Astrocyte (in vitro differentiated cells and primary cell): ENCODE measurements around the gene OR14I1. TPM values are rescaled to one million over a fixed set of nuclear protein-coding genes. Genes with fewer than 3 reads are reported as not detected.

Source experiments
- DNase-seq: peaks from one replicate; pipeline ENCODE4 v3.0.0-alpha.2; 2010; ENCODE audit warnings: low read depth
- FAIRE-seq: peaks from 2 replicates; lab custom pipeline; 2011; peaks lifted over from hg19 to GRCh38; lab: Jason Lieb, UNC
- H2AFZ ChIP-seq: 2 replicates; pipeline ENCODE4 v1.6.0; 2012; ENCODE audit warnings: low read depth, low read length, inconsistent platforms
- H3K27ac ChIP-seq: 2 replicates; pipeline ENCODE4 v1.5.1; 2011; ENCODE audit warnings: low read depth, low read length, inconsistent platforms
- H3K27me3 ChIP-seq: 2 replicates; pipeline ENCODE4 v1.6.0; 2011; ENCODE audit warnings: low read length, inconsistent platforms; ENCODE audit not compliant: insufficient read depth
- H3K36me3 ChIP-seq: 2 replicates; pipeline ENCODE4 v1.5.1; 2011; ENCODE audit warnings: low read length, inconsistent platforms; ENCODE audit not compliant: insufficient read depth
- H3K4me1 ChIP-seq: 2 replicates; pipeline ENCODE4 v1.5.1; 2011; ENCODE audit warnings: low read length, inconsistent platforms; ENCODE audit not compliant: insufficient read depth
- H3K4me2 ChIP-seq: 2 replicates; pipeline ENCODE4 v1.6.0; 2012; ENCODE audit warnings: low read length, inconsistent platforms
- H3K4me3 ChIP-seq: 2 replicates; pipeline ENCODE4 v1.5.1; 2011; ENCODE audit warnings: low read depth, mild to moderate bottlenecking, low read length, inconsistent platforms; ENCODE audit not compliant: insufficient read depth
- H3K79me2 ChIP-seq: 2 replicates; pipeline ENCODE4 v1.6.0; 2012; ENCODE audit warnings: mild to moderate bottlenecking, low read length, inconsistent platforms; ENCODE audit not compliant: insufficient read depth
- H3K9ac ChIP-seq: 2 replicates; pipeline ENCODE4 v1.6.0; 2012; ENCODE audit warnings: mild to moderate bottlenecking, low read length, inconsistent platforms
- H3K9me3 ChIP-seq: 2 replicates; pipeline ENCODE4 v1.5.1; 2012; ENCODE audit warnings: low read depth, mild to moderate bottlenecking, low read length, inconsistent platforms; ENCODE audit not compliant: insufficient read depth
- H4K20me1 ChIP-seq: 2 replicates; pipeline ENCODE4 v1.6.0; 2012; ENCODE audit warnings: low read length, inconsistent platforms; ENCODE audit not compliant: insufficient read depth
- H3K27ac Mint-ChIP-seq: one replicate; pipeline ENCODE4 v1.8.0; 2021; ENCODE audit warnings: mild to moderate bottlenecking, mixed read lengths; ENCODE audit not compliant: unreplicated experiment
- H3K27me3 Mint-ChIP-seq: one replicate; pipeline ENCODE4 v1.8.0; 2021; ENCODE audit warnings: low read depth, mixed read lengths; ENCODE audit not compliant: unreplicated experiment
- H3K36me3 Mint-ChIP-seq: one replicate; pipeline ENCODE4 v1.8.0; 2021; ENCODE audit warnings: low read depth, mixed read lengths; ENCODE audit not compliant: unreplicated experiment
- H3K4me1 Mint-ChIP-seq: one replicate; pipeline ENCODE4 v1.8.0; 2021; ENCODE audit warnings: low read depth, mixed read lengths; ENCODE audit not compliant: unreplicated experiment
- H3K4me3 Mint-ChIP-seq: one replicate; pipeline ENCODE4 v1.8.0; 2021; ENCODE audit warnings: mild to moderate bottlenecking, moderate library complexity, mixed read lengths; ENCODE audit not compliant: unreplicated experiment
- H3K9me3 Mint-ChIP-seq: one replicate; pipeline ENCODE4 v1.8.0; 2021; ENCODE audit warnings: mild to moderate bottlenecking, mixed read lengths; ENCODE audit not compliant: unreplicated experiment
- CTCF ChIP-seq: IDR thresholded peaks from 2 replicates; pipeline ENCODE4 v1.5.1; 2011; ENCODE audit warnings: low read depth, mild to moderate bottlenecking, inconsistent platforms, low read length, moderate library complexity; ENCODE audit not compliant: insufficient read depth
- EZH2 ChIP-seq: IDR thresholded peaks from 2 replicates; pipeline ENCODE4 v1.6.1; 2012; ENCODE audit warnings: mild to moderate bottlenecking, low read length, inconsistent platforms; ENCODE audit not compliant: insufficient read depth
- total RNA-seq: library from RNA; stranded (reverse); gene quantifications from 2 replicates; pipeline ENCODE4 v1.2.1, GENCODE V29; 2021

The OR14I1 gene
- total RNA-seq, 1 donor from 2014 or later, result not detected

GRCh38 chr1:248710305-248710900 is 7.8 kb upstream of the OR14I1 start:
- H2AFZ ChIP-seq, result no peak overlapping the region
- H3K9me3 Mint-ChIP-seq, result peaks cover 13% of the 10 kb centered on the region
- H3K79me2 ChIP-seq, result no peaks in the 10 kb centered on the region
- no peaks in the 10 kb centered on the region for H3K36me3 Mint-ChIP-seq
- H3K9me3 ChIP-seq, result peaks cover 5% of the 10 kb centered on the region
- no peak overlapping the region for H3K27ac Mint-ChIP-seq
- no peak for TF ChIP-seq CTCF
- no peak for TF ChIP-seq EZH2
- no peaks in the 10 kb centered on the region for H3K4me1 Mint-ChIP-seq
- no peak overlapping the region for H3K4me3 ChIP-seq
- H3K9ac ChIP-seq, result no peak overlapping the region
- H3K4me1 ChIP-seq, result no peaks in the 10 kb centered on the region
- H3K27ac ChIP-seq, result no peak overlapping the region
- no peaks in the 10 kb centered on the region for H3K36me3 ChIP-seq
- H3K27me3 Mint-ChIP-seq, result no peaks in the 10 kb centered on the region
- no peaks in the 10 kb centered on the region for H4K20me1 ChIP-seq
- H3K4me3 Mint-ChIP-seq, result no peak overlapping the region
- H3K4me2 ChIP-seq, result no peak overlapping the region
- FAIRE-seq (no peak), DNase-seq (no peak)
- H3K27me3 ChIP-seq, result no peaks in the 10 kb centered on the region

DNA sequence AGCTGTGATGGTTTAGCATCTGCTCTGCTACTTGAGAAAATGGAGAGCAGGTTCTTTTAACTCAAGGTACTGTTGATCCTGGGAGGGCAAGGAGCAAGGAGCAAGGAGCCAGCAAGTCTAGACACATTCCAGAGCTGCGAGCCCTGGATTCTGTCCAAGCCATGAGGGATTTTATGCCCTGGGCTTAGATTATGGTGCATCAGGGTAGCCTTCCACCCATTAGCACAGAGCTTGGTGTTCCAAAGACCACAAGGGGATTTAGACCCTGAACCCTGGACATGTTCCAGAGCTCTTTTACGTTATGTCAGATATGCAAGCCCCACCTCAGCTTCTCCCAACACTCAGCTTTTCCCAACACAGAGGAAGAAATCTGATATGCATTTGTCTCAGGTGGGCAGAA is 2.0 kb upstream of the OR14I1 start:
- no peaks in the 10 kb centered on the region for H3K27me3 Mint-ChIP-seq
- H3K27me3 ChIP-seq, result no peaks in the 10 kb centered on the region
- H3K27ac ChIP-seq, result no peak overlapping the region
- H3K36me3 ChIP-seq, result no peaks in the 10 kb centered on the region
- H3K9ac ChIP-seq, result no peak overlapping the region
- TF ChIP-seq CTCF (no peak), EZH2 (no peak)
- no peak overlapping the region for H3K27ac Mint-ChIP-seq
- H3K4me1 ChIP-seq, result no peaks in the 10 kb centered on the region
- no peaks in the 10 kb centered on the region for H4K20me1 ChIP-seq
- FAIRE-seq, result no peak
- DNase-seq, result no peak
- peaks cover 13% of the 10 kb centered on the region for H3K9me3 Mint-ChIP-seq
- H3K79me2 ChIP-seq, result no peaks in the 10 kb centered on the region
- no peaks in the 10 kb centered on the region for H3K4me1 Mint-ChIP-seq
- H3K9me3 ChIP-seq, result peaks cover 3% of the 10 kb centered on the region
- H3K4me3 ChIP-seq, result no peak overlapping the region
- H3K36me3 Mint-ChIP-seq, result no peaks in the 10 kb centered on the region
- H3K4me3 Mint-ChIP-seq, result no peak overlapping the region
- no peak overlapping the region for H3K4me2 ChIP-seq
- H2AFZ ChIP-seq, result no peak overlapping the region

DNA sequence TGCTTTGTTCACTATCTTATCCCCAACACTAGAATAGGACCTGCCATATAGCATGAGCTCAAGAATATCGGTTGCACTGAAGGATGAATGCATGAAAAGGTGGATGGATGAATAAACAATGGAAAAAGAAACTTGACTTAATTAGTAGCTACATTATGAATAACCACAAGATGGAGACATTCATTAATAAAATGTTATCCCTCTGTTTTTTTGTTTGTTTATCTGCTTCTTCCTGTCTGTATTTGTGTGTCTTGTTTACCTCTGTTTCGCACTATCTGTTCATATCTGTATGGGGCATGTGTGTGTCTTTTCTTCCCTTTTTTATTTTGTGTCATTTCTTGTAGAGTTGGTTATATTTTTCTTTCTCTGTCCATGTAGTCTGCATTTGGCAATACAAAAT is 1.1 kb upstream of the OR14I1 start:
- no peak overlapping the region for H3K4me3 Mint-ChIP-seq
- no peaks in the 10 kb centered on the region for H3K36me3 Mint-ChIP-seq
- H3K4me1 Mint-ChIP-seq, result no peaks in the 10 kb centered on the region
- Histone ChIP-seq H2AFZ (no peak overlapping the region), H3K4me1 (no peaks in the 10 kb centered on the region), H3K36me3 (no peaks in the 10 kb centered on the region), H3K27ac (no peak overlapping the region), H4K20me1 (no peaks in the 10 kb centered on the region), H3K4me2 (no peak overlapping the region), H3K79me2 (no peaks in the 10 kb centered on the region), H3K9me3 (peaks cover 3% of the 10 kb centered on the region), H3K9ac (no peak overlapping the region), H3K27me3 (no peaks in the 10 kb centered on the region), H3K4me3 (no peak overlapping the region)
- no peak for DNase-seq
- no peaks in the 10 kb centered on the region for H3K27me3 Mint-ChIP-seq
- peaks cover 15% of the 10 kb centered on the region for H3K9me3 Mint-ChIP-seq
- no peak for FAIRE-seq
- H3K27ac Mint-ChIP-seq, result no peak overlapping the region
- TF ChIP-seq EZH2 (no peak), CTCF (no peak)
